Non-pigmented ciliary epithelial cell (primary cell): ENCODE results near the gene AQP11.
A peak's percentile ranks its signal among the peaks of the same experiment; 100 is the strongest.
"Not testable (repeated sequence)": the region's sequence is repeated elsewhere in the genome, so short reads cannot be mapped to it uniquely, and the experiment has no call there.

Source experiments
- DNase-seq: peaks from one replicate; pipeline ENCODE4 v3.0.0-alpha.2; 2010; ENCODE audit warnings: low read depth

The AQP11 gene

DNA sequence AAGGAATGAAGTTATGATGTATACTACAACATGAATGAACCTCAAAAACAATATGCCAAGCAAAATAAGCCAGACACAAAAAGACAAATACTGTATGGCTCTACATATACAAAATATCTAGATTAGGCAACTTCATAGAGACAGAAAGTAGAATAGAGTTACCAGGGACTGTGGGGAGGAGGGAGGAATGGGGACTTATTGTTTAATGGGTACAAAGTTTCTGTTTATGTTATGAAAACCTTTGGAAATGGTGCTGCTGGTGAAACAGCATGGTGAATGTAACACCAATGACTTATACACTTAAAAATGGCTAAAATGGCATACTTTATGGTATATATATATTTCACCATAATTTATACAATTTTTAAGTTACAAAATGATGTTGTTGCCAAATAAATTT, 4.1 kb downstream of the AQP11 start:
- DNase-seq = no peak

GRCh38 chr11:77596626-77597025, 6.9 kb downstream of the AQP11 start:
- DNase-seq = no peak

GRCh38 chr11:77598195-77598594, 8.4 kb downstream of the AQP11 start:
- no peak for DNase-seq

GRCh38 chr11:77602381-77603088, 12.8 kb downstream of the AQP11 start:
- peak; percentile 74 for DNase-seq

GRCh38 chr11:77604281-77604680, 14.5 kb downstream of the AQP11 start:
- DNase-seq = no peak

- DNase-seq = no peak
Observed at GRCh38 chr11:77609234-77609633, 19.5 kb downstream of the AQP11 start.

DNA sequence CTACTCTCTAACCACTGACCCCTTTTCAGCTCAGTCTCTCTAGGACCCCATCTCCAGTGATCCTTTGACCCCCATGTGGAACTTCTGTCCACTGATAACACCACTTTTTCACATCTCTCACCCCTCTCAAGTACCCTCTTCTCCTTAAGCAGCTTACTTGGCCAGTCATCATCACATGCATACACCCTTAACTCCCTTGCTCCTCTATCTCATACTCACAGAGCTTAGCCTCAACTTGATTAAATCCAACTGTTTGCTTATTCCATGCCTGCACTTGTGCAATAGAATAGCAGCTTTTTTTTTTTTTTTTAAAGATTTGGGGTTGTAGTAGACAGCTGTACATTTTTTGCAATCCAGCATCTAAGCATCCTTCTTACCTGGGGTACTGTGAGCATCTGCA, 22.2 kb downstream of the AQP11 start:
- DNase-seq = no peak

- DNase-seq = no peak
Observed at GRCh38 chr11:77617892-77618291, 28.1 kb downstream of the AQP11 start.

- no peak for DNase-seq
Observed at GRCh38 chr11:77619576-77620198, 29.9 kb downstream of the AQP11 start.

DNA sequence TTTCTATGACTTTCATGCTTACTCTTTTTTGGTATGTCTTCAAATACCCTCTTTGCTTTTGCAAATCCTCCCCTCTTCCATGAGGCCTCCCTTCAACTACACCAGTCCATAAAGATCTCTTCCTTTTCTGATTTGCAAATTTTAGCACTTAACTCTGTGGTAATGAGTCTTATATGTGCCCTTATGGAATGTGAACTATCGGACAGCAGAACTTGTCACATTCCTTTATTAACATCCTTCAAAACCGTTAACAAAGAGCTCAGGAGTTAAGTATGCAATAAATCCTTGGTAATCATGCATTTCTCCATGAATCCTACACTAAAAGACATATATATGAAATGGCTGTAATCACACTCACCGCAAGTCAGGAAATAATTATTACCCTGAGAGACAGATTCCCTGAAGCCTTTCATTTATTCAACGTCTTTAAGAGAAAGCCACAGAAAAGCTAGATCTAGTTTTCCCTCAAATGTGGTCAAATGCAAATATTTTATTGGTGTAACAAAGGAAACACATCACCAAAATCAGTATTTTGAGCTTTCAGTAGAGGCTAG, 40.5 kb downstream of the AQP11 start:
- no peak for DNase-seq

DNA sequence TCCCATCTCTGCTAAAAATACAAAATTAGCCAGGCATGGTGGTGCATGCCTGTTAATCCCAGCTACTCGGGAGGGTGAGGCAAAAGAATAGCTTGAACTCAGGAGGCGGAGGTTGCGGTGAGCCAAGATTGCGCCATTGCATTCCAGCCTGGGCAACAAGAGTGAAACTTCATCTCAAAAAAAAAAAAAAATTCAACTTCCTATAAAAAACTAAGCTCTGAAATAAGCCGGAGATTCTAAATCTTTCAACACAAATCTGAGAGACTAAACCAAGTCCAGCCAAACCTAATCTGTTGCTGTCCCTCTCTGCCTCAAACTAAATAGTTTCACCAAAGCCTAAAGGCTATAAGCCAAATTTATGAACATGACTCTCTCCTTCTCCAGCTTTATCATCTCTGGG, 44.2 kb downstream of the AQP11 start:
- DNase-seq = not testable (repeated sequence)

DNA sequence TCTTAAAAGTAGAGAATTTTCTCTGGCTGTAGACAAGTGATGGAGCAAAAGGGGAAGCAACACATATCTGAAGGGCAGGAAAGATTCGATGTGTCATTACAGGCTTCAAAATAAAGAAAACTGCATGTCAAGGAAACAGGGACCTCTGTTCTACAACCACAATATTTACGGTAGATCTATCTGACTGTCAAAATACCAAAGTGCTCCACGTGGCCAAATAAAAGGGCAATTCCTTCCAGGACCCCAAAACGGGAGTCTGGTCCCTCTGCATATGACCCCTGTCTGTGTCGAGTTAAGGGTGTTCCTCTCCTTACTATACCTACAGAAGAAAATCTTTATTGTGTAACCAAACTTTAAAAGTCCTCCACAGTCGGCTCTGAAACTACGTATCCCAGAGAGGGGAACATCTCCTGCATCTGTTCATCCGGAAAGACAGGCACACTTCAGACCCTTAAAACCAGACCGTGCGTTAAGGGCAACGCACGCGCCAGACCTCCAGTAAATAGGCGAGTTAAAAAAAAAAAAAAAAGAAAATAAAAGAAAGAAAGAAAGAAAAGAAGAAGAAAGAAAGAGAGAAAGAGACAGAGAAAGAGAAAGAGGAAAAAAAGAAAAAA, 47.1 kb downstream of the AQP11 start:
- DNase-seq = no peak

- peak; percentile 52 for DNase-seq
Observed at GRCh38 chr11:77637345-77638165, 47.8 kb downstream of the AQP11 start, which contains the start of gene CLNS1A. Gene CLNS1A (minus strand): TSS chr11:77637794. CDS start chr11:77637714, 80 bp downstream.

- DNase-seq = no peak
Observed at GRCh38 chr11:77642228-77642627, 52.5 kb downstream of the AQP11 start.

DNA sequence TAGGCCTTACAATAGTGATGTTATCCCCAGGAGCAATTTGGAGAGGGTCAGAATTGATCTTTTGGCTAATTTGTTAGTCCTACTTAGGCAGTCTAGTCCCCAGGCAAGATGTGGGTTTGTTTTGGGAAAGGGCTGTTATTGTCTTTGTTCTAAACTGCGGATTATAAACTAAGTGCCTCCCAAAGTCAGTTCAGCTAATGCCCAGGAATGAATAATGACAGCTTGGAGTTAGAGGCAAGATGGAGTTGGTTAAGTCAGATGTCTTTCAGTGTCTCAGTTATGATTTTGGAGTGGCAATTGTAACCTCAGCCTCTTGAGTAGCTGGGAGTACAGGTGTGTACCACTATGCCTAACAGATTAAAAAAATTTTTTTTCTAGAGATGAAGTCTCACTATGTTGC, 55.1 kb downstream of the AQP11 start:
- DNase-seq = no peak

DNA sequence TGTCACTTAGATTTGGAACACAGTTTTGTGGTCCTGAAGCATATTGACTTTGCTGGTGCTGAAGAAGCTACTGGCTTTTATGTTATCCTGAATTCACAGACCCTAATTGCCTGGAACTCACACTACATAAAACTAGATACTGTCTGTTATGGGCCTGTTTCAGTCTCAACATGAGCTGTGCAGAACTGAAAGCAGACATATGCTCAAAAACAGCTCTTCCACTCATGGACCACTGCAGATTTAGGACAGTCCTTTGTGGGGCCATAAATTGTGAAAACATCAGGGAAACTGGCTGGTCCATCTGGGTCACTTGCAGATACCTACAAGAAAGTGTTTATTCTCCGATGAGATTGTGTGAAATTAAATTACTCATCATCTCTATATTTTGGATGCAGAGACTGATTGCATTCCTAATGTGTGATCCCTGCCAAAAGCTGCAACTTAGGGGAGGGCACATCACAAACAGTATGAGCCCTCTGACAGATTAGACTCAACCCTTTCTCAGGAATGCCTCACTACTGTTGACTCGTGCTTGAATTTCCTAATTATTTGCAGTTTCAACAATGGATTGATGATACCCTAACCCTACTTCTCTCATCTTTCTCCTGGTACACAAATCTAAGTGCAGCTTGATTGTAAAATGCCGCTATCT, 58.0 kb downstream of the AQP11 start:
- DNase-seq = no peak

DNA sequence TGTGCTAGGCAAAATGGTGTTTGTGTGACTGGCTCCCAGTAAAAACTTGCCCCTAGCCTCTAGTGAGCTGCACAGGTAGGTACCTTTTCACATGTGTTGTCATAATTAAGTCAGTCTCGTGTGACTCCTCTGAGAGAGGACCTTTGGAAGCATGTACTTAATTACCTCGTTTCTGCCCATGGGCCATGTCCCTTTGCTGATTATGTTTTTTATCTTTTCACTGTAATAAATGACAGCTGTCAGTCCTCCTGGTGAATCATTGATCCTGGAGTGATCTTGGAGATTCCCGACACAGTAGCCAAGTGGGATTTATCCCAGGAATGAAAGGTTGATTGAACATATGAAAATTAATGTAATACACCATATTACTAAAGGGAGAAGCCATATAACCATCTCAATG, 60.4 kb downstream of the AQP11 start:
- no peak for DNase-seq

- DNase-seq = no peak
Observed at GRCh38 chr11:77654770-77655434, 65.1 kb downstream of the AQP11 start.

GRCh38 chr11:77656362-77656761, 66.6 kb downstream of the AQP11 start:
- no peak for DNase-seq

DNA sequence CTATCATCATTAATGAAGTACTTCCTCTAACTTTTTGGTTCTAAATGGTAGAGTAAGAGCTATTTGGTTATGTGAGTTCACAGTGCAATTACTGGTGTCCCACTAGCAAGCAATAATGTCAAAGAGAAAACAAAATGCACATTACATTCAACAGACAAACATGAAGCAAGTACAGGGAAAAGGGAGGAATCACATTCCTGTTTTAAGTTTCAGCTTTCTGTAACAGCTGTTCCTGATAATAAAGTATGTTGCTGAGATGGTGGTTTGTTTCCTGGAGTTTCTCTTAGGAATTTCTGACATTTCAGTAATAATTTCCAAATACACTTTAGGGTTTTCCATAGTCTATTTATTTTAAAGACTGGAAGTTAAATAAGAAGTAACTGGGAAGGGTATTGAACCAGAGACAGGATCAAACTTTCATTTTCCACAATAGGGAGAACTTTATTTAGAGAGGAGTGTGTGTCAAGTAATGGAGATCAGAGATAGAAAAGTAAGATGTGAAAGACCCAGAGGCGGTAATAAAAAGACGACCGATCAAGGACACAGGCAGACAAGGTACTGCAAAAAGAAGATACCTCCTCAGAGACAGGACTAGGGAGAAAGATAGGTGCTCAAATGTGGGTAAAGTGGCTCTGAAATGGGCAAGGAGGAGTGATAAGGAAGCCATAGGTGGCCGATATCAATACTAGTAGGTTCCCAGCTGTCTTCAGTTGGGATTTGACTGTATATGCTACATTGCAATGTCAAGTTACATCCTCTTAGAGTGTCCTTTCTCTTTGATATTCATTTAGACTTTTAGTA, 68.7 kb downstream of the AQP11 start:
- no peak for DNase-seq
